PC-9 (cell line): ENCODE measurements around the gene NT5DC1. TPM values are rescaled to one million over a fixed set of nuclear protein-coding genes. Genes with fewer than 3 reads are reported as not detected.

Source experiments
- BruUV-seq: library from RNA; stranded (reverse); fragments of 400-500 nt; replicated peaks from 2 replicates; lab custom pipeline; 2021; lab: Mats Ljungman, UMichigan
- CTCF ChIA-PET: fragments of 300-600 bp; sonication (Branson Sonifier 250); formaldehyde crosslinking; loops from one replicate; lab custom pipeline; 2022; ENCODE audit warnings: antibody characterized with exemption; lab: Charles Lee
- POLR2A ChIA-PET: fragments of 300-600 bp; sonication (Branson Sonifier 250); formaldehyde crosslinking; loops from one replicate; lab custom pipeline; 2022; ENCODE audit warnings: antibody characterized with exemption; ENCODE audit not compliant: unreplicated experiment; lab: Charles Lee
- DNase-seq, 2 experiments: peaks; one replicate each; pipeline versions ENCODE4 v3.0.0 to v3.0.0-alpha.2; 2015 to 2022; ENCODE audit warnings: mixed read lengths in 1 of 2
- H2AFZ ChIP-seq: fragments of 200-600 bp; sonication (generic); 2 replicates; pipeline ENCODE4 v1.8.1; 2017; ENCODE audit warnings: antibody characterized with exemption
- H3F3A ChIP-seq: fragments of 200-600 bp; sonication (generic); 2 replicates; pipeline ENCODE4 v1.8.1; 2017; ENCODE audit warnings: antibody characterized with exemption, mild to moderate bottlenecking, low read depth; ENCODE audit not compliant: insufficient read depth
- H3K27ac ChIP-seq: fragments of 200-600 bp; sonication (generic); 2 replicates; pipeline ENCODE4 v1.6.1; 2016; ENCODE audit warnings: mixed run types
- H3K27me3 ChIP-seq: fragments of 200-600 bp; sonication (generic); 2 replicates; pipeline ENCODE4 v1.6.1; 2016; ENCODE audit warnings: low read depth, mixed run types; ENCODE audit not compliant: insufficient read depth
- H3K36me3 ChIP-seq: fragments of 200-600 bp; sonication (generic); 2 replicates; pipeline ENCODE4 v1.6.1; 2016; ENCODE audit warnings: low read depth, mixed run types
- H3K4me1 ChIP-seq: fragments of 200-600 bp; sonication (generic); replicated peaks from 2 replicates; pipeline ENCODE4 v1.6.1; 2016; ENCODE audit warnings: mixed run types; ENCODE audit not compliant: insufficient read depth
- H3K4me2 ChIP-seq: fragments of 200-600 bp; sonication (generic); 2 replicates; pipeline ENCODE4 v1.6.1; 2017; ENCODE audit warnings: mixed run types
- H3K4me3 ChIP-seq: fragments of 200-600 bp; sonication (generic); 2 replicates; pipeline ENCODE4 v1.6.1; 2016; ENCODE audit warnings: mixed run types
- H3K79me2 ChIP-seq: fragments of 200-600 bp; sonication (generic); 2 replicates; pipeline ENCODE4 v1.6.1; 2017; ENCODE audit warnings: low read depth, mixed run types
- H3K9me2 ChIP-seq: fragments of 200-600 bp; sonication (generic); 2 replicates; pipeline ENCODE4 v1.8.1; 2017; ENCODE audit warnings: mild to moderate bottlenecking; ENCODE audit not compliant: insufficient read depth
- H3K9me3 ChIP-seq: fragments of 200-600 bp; sonication (generic); 2 replicates; pipeline ENCODE4 v1.8.1; 2016; ENCODE audit warnings: low read depth; ENCODE audit not compliant: insufficient read depth
- H4K20me1 ChIP-seq: fragments of 200-600 bp; sonication (generic); 2 replicates; pipeline ENCODE4 v1.8.1; 2017; ENCODE audit not compliant: insufficient read depth
- EZH2 ChIP-seq: fragments of 200-600 bp; sonication (generic); IDR thresholded peaks from 2 replicates; pipeline ENCODE4 v1.8.0; 2017; ENCODE audit warnings: antibody characterized with exemption, low read depth
- intact Hi-C: fragments of 100-400 bp; cut with micrococcal nuclease; formaldehyde crosslinking; loops from one replicate; pipeline ENCODE4 v1.10.0; 2022; ENCODE audit not compliant: unreplicated experiment
- total RNA-seq: library from RNA; stranded (reverse); gene quantifications from 2 replicates; pipeline ENCODE4 v1.2.3, GENCODE V29; 2021
- TF ChIP-seq, protein P1 (sequence below): fragments of 200-600 bp; sonication (generic); conservative IDR thresholded peaks from 2 replicates; pipeline ENCODE4 v1.6.1; 2017; ENCODE audit warnings: mixed run types, antibody characterized with exemption, mild to moderate bottlenecking, moderate library complexity

Gene NT5DC1
- total RNA-seq, 1 experiment from 2014 or later, result 33.5 TPM

DNA sequence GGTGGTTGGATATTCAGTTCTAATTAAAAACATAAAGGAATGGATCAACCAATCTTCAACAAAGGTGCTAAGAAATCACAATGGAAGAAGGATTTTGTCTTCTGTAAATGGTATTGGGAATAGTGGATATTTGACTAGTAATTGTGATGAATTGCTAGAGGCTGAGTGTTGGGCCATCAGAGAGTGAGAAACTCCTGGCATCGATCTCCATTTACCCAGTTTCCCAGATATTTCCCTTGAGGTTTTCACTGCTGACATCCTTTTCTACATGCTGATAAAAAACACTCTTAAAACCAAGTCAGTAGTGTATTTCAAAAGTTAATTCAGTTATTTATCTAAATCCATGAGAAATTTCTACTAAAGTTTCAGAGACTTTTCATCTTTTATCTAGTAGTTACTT is 65.7 kb downstream of the NT5DC1 start:
- intact Hi-C loops, result no loop called here
- Histone ChIP-seq H3K79me2 (no peaks in the 10 kb centered on the region), H3K36me3 (no peaks in the 10 kb centered on the region), H3K4me2 (no peak overlapping the region), H3K27me3 (no peaks in the 10 kb centered on the region), H3K4me1 (no peaks in the 10 kb centered on the region), H3K4me3 (no peak overlapping the region), H3K9me2 (0 out of 2 replicates have a peak, but pooled peaks cover 5% of the 10 kb centered on the region), H3K27ac (no peak overlapping the region), H2AFZ (no peak overlapping the region), H4K20me1 (no peaks in the 10 kb centered on the region), H3K9me3 (no peaks in the 10 kb centered on the region), H3F3A (no peaks in the 10 kb centered on the region)
- TF ChIP-seq, protein P1, sequence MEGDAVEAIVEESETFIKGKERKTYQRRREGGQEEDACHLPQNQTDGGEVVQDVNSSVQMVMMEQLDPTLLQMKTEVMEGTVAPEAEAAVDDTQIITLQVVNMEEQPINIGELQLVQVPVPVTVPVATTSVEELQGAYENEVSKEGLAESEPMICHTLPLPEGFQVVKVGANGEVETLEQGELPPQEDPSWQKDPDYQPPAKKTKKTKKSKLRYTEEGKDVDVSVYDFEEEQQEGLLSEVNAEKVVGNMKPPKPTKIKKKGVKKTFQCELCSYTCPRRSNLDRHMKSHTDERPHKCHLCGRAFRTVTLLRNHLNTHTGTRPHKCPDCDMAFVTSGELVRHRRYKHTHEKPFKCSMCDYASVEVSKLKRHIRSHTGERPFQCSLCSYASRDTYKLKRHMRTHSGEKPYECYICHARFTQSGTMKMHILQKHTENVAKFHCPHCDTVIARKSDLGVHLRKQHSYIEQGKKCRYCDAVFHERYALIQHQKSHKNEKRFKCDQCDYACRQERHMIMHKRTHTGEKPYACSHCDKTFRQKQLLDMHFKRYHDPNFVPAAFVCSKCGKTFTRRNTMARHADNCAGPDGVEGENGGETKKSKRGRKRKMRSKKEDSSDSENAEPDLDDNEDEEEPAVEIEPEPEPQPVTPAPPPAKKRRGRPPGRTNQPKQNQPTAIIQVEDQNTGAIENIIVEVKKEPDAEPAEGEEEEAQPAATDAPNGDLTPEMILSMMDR, result no peak
- TF ChIP-seq EZH2, result no peak
- BruUV-seq, result no TSS peak
- ChIA-PET POLR2A (no interaction called here), CTCF (no interaction called here)
- DNase-seq, result no peak

DNA sequence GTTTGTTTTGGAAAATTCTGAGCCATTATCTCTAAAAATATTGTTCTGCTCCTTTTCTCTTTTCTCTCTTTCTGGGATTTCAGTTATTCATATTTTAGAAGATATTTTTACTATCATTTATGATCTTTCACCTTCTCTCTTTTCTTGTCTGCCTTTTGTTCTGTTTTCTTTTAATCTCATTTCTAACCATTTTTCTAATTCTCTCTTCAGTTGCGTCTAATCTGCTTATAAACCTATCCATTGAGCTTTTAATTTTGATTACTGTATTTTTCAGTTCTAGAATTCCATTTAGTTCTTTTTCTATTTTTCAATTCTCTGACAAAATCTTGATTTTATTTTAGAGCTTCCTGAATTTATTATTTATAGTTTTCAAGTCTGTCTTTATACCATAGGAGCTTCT is 67.5 kb downstream of the NT5DC1 start:
- TF ChIP-seq, protein P1, result no peak
- TF ChIP-seq EZH2, result no peak
- Histone ChIP-seq H3K27me3 (no peaks in the 10 kb centered on the region), H3K4me1 (no peaks in the 10 kb centered on the region), H3K36me3 (no peaks in the 10 kb centered on the region), H4K20me1 (no peaks in the 10 kb centered on the region), H3K79me2 (no peaks in the 10 kb centered on the region), H2AFZ (no peak overlapping the region), H3K4me2 (no peak overlapping the region), H3K27ac (no peak overlapping the region), H3K9me2 (0 out of 2 replicates have a peak, but pooled peaks cover 5% of the 10 kb centered on the region), H3K9me3 (no peaks in the 10 kb centered on the region), H3F3A (no peaks in the 10 kb centered on the region; the same call in 1 of the 2 replicates), H3K4me3 (no peak overlapping the region)
- ChIA-PET CTCF (interaction anchor here (0.6 kb wide), 1 partner anchor 181 kb away, joined by 3 read pairs; no protein-coding TSS in a partner anchor), POLR2A (no interaction called here)
- no peak for DNase-seq
- no TSS peak for BruUV-seq
- intact Hi-C loops, result no loop called here

DNA sequence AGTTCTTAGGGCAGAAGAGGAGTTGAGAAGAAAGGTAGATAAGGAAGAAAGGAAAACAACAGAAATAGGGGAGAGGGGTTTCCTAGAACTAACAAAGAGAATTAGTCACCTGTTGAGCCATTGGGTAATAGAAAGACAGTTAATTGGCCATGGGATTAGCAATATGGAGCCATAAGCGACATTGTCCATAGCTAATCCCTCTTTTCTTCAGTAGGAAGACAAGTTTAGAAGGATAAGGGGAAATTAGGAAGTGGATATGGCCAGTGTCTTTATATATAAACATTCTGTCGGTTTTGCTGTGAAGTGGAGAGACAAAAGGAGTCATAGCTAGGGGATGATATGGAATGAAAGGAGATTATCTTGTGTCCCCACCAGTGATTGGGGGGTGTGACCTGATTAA is 69.2 kb downstream of the NT5DC1 start:
- 0 out of 2 replicates have a peak, but pooled peaks cover 5% of the 10 kb centered on the region for H3K9me2 ChIP-seq
- ChIA-PET CTCF (no interaction called here), POLR2A (no interaction called here)
- H4K20me1 ChIP-seq, result no peaks in the 10 kb centered on the region
- no peaks in the 10 kb centered on the region; the same call in 1 of the 2 replicates for H3F3A ChIP-seq
- H3K4me2 ChIP-seq, result no peak overlapping the region
- H3K4me3 ChIP-seq, result no peak overlapping the region
- H2AFZ ChIP-seq, result no peak overlapping the region
- no peak for TF ChIP-seq EZH2
- TF ChIP-seq, protein P1, result no peak
- H3K79me2 ChIP-seq, result no peaks in the 10 kb centered on the region
- intact Hi-C loops, result no loop called here
- H3K27me3 ChIP-seq, result no peaks in the 10 kb centered on the region
- no peaks in the 10 kb centered on the region for H3K4me1 ChIP-seq
- BruUV-seq, result no TSS peak
- H3K36me3 ChIP-seq, result no peaks in the 10 kb centered on the region
- H3K9me3 ChIP-seq, result no peaks in the 10 kb centered on the region; the same call in 1 of the 2 replicates
- DNase-seq, result no peak
- no peak overlapping the region for H3K27ac ChIP-seq
